Heart left ventricle (tissue), 16 donors: ENCODE measurements around the gene EXD3. TPM values are rescaled to one million over a fixed set of nuclear protein-coding genes. Genes with fewer than 3 reads are reported as not detected.
A peak's percentile ranks its signal among the peaks of the same experiment; 100 is the strongest.
"Not testable (repeated sequence)": the region's sequence is repeated elsewhere in the genome, so short reads cannot be mapped to it uniquely, and the experiment has no call there.

Source experiments
- ATAC-seq, 4 donors: fragments of 200-7000 bp; cut with Tn5 transposase; one replicate each; pipeline ENCODE4 v1.9.1; 2020 to 2022; ENCODE audit warnings: moderate library complexity in 4 of 4, mild to moderate bottlenecking in 3 of 4, moderate number of reproducible peaks in 1 of 4
- DNase-seq, 5 donors: peaks; one replicate each; pipeline ENCODE4 v3.0.0-alpha.2; 2020
- H3K27ac ChIP-seq, 12 donors: fragments of 200-600 bp; sonication (generic) in 4 of 12; one replicate each; pipeline versions ENCODE4 v1.5.0 to v1.8.0; 2016 to 2022; ENCODE audit warnings: mild to moderate bottlenecking in 2 of 12
- H3K27me3 ChIP-seq, 9 donors: fragments of 200-600 bp; sonication (generic) in 2 of 9; one replicate each; pipeline versions ENCODE4 v1.5.1 to v1.8.0; 2016 to 2022; ENCODE audit warnings: mild to moderate bottlenecking in 3 of 9
- H3K36me3 ChIP-seq, 9 donors: fragments of 200-600 bp; sonication (generic) in 2 of 9; one replicate each; pipeline versions ENCODE4 v1.5.0 to v1.8.0; 2018 to 2022; ENCODE audit warnings: mild to moderate bottlenecking in 2 of 9
- H3K4me1 ChIP-seq, 12 donors: fragments of 200-600 bp; sonication (generic) in 4 of 12; one replicate each; pipeline versions ENCODE4 v1.5.0 to v1.8.0; 2016 to 2022; ENCODE audit warnings: mild to moderate bottlenecking in 3 of 12
- H3K4me3 ChIP-seq, 12 donors: fragments of 200-600 bp; sonication (generic) in 4 of 12; one replicate each; pipeline versions ENCODE4 v1.5.0 to v1.8.0; 2017 to 2022; ENCODE audit warnings: mild to moderate bottlenecking in 9 of 12, moderate library complexity in 4 of 12
- H3K9me3 ChIP-seq, 12 donors: fragments of 200-600 bp; sonication (generic) in 4 of 12; one replicate each; pipeline versions ENCODE4 v1.5.0 to v1.8.0; 2016 to 2022; ENCODE audit warnings: mild to moderate bottlenecking in 1 of 12
- CTCF ChIP-seq, 12 donors: fragments of 200-600 bp; sonication (generic) in 4 of 12; IDR thresholded peaks; one replicate each; pipeline versions ENCODE4 v1.5.0 to v1.8.0; 2018 to 2022; ENCODE audit warnings: antibody characterized with exemption in 12 of 12, mild to moderate bottlenecking in 5 of 12
- POLR2A ChIP-seq, 2 donors: fragments of 450-650 bp; IDR thresholded peaks; one replicate each; pipeline ENCODE4 v1.6.1; 2017; ENCODE audit warnings: antibody characterized with exemption in 2 of 2, mild to moderate bottlenecking in 2 of 2, moderate library complexity in 2 of 2
- WGBS, 4 donors: extraction: QIAGEN DNeasy Blood & Tissue Kit in 2 of 4; methylation state at CpG; one replicate each; pipeline versions ENCODE4 v1.1.5 to v1.1.7; 2013 to 2018; 5-methylcytosine and 5-hydroxymethylcytosine counted together
- intact Hi-C, 10 donors: fragments of 100-400 bp; cut with DNase I; formaldehyde crosslinking; loops; one replicate each; pipeline versions ENCODE4 v1.11.1 to v1.14.2; 2022
- polyA plus RNA-seq, 2 donors: library from polyadenylated mRNA; stranded (reverse); fragments of 200-250 nt; gene quantifications; one replicate each; pipeline ENCODE4 v1.2.3, GENCODE V29; 2013
- total RNA-seq, 9 donors: library from RNA; depleted of rRNA in 2 of 9; stranded (reverse); fragments of >200 nt in 2 of 9; fragmentation: NEBNext Ultra II Directional in 3 of 9; extraction: Animal tissue kit (Norgen Biotek cat#: 25700) in 3 of 9; gene quantifications; one replicate each; pipeline versions ENCODE4 v1.1.0 to v1.2.4, GENCODE V29; 2016 to 2023
- donor health status: ischemic (EF 13 %, LVEDD 7.1; RV severe dilation, severe dysfunction).
- donor health status: healthy with polysubstance abuse.
- donor health status: DM: no; HTN: yes; CAD: no.
- donor health status: DM: no; HTN: no; CAD: no.
- donor health status: ischemic (EF 25% LVEDD 6.9; RV normal size, moderate dysfunction).
- donor health status: ischemic (EF 25% LVEDD 5.7; RV mildly dilated, moderate dysfunction).
- donor health status: healthy.
- donor health status: DM: yes; HTN: yes; CAD: no.
- donor health status: ischemic (EF 35%, LVEDD 5.7; RV mildly dilated, moderate dysfunction).
- donor health status: nonischemic (EF 11% LVEDD 7.7; RV severe dilation, severe dysfunction).
- donor health status: DM: yes; HTN: yes; CAD: no.
- donor health status: PGD.
- donor health status: ischemic (EF 29% LVEDD 5.4; RV normal size, mild dysfunction).
- donor health status: nonischemic (EF 23%, LVEDD 6.1; RV moderate dilation, normal function).

The EXD3 gene
- total and polyA plus RNA-seq, 11 donors = 4.1 to 15.2 (median 8.6) TPM

GRCh38 chr9:137347928-137348327 lies 75.0 kb downstream of the EXD3 start:
- intact Hi-C loops = no loop called here
- H3K4me3 ChIP-seq = no peak overlapping the region
- ATAC-seq = no peak

GRCh38 chr9:137342482-137342881 lies 80.5 kb downstream of the EXD3 start:
- no peak overlapping the region for H3K4me3 ChIP-seq
- no peaks in the 10 kb centered on the region for H3K4me1 ChIP-seq
- peaks cover 0 to 26% (median 4%) of the 10 kb centered on the region in 12 donors for H3K9me3 ChIP-seq
- intact Hi-C loops = no loop called here
- ATAC-seq (no peak), DNase-seq (no peak)
- TF ChIP-seq POLR2A (IDR thresholded peaks at IDR 0.05) (no peak), CTCF (IDR thresholded peaks at IDR 0.05) (no peak)
- no peak overlapping the region for H3K27ac ChIP-seq
- H3K27me3 ChIP-seq = no peaks in the 10 kb centered on the region
- H3K36me3 ChIP-seq = peaks cover 0 to 19% (median 2%) of the 10 kb centered on the region in 9 donors
- 80 to 82% (median 80%) methylated on average over 7 of the region's 7 CpGs for WGBS, 4 donors

More at GRCh38 chr9:137347928-137348327, 75.0 kb downstream of the EXD3 start:
- peak in 1 of 5 donors; percentile 59 for DNase-seq
- H3K27ac ChIP-seq = no peak overlapping the region
- TF ChIP-seq POLR2A (IDR thresholded peaks at IDR 0.05) (no peak), CTCF (IDR thresholded peaks at IDR 0.05) (no peak)
- peaks cover 0 to 9% (median under 1%) of the 10 kb centered on the region in 12 donors for H3K4me1 ChIP-seq
- WGBS, 4 donors = 96 to 98% (median 97%) methylated on average over 13 of the region's 13 CpGs
- no peaks in the 10 kb centered on the region for H3K27me3 ChIP-seq
- peaks cover 0 to 21% (median 4%) of the 10 kb centered on the region in 12 donors for H3K9me3 ChIP-seq
- H3K36me3 ChIP-seq = peaks cover 0 to 23% (median 3%) of the 10 kb centered on the region in 9 donors

GRCh38 chr9:137341227-137341626 lies 81.7 kb downstream of the EXD3 start:
- WGBS, 4 donors = 48 to 70% (median 61%) methylated on average over 3 to 6 of the region's 6 CpGs
- DNase-seq = no peak
- Histone ChIP-seq H3K36me3 (peaks cover 0 to 11% (median 0%) of the 10 kb centered on the region in 9 donors), H3K9me3 (peaks cover 0 to 26% (median 5%) of the 10 kb centered on the region in 12 donors), H3K4me3 (no peak overlapping the region), H3K27ac (no peak overlapping the region), H3K27me3 (no peaks in the 10 kb centered on the region), H3K4me1 (no peaks in the 10 kb centered on the region)
- ATAC-seq = no peak
- intact Hi-C loops = no loop called here
- no peak for TF ChIP-seq CTCF (IDR thresholded peaks at IDR 0.05)
- no peak for TF ChIP-seq POLR2A (IDR thresholded peaks at IDR 0.05)

- ATAC-seq, DNase-seq, H3K27me3 ChIP-seq, intact Hi-C loops, H3K4me3 ChIP-seq, H3K27ac ChIP-seq, H3K4me1 ChIP-seq: not testable (repeated sequence)
- peaks cover 0 to 28% (median 5%) of the 10 kb centered on the region in 12 donors for H3K9me3 ChIP-seq
- 90 to 95% (median 92%) methylated on average over 12 of the region's 12 CpGs for WGBS, 4 donors
- H3K36me3 ChIP-seq = peaks cover 0 to 11% (median 0%) of the 10 kb centered on the region in 9 donors
Observed at GRCh38 chr9:137339908-137340462, 83.0 kb downstream of the EXD3 start.
